Cardiac muscle cell (in vitro differentiated cells and primary cell): ENCODE results near the gene APBA1. TPM values are rescaled to one million over a fixed set of nuclear protein-coding genes. Genes with fewer than 3 reads are reported as not detected.

ENCODE experiments used
- DNase-seq, 2 donors: peaks; one replicate each; pipeline versions ENCODE4 v3.0.0 to v3.0.0-alpha.2; 2010 to 2017; ENCODE audit warnings: low read depth in 1 of 2, low spot score in 1 of 2
- H3K27ac ChIP-seq: fragments of 200-600 bp; sonication (generic); 2 replicates; pipeline ENCODE4 v1.5.1; 2016
- H3K27me3 ChIP-seq: fragments of 200-600 bp; sonication (generic); 2 replicates; pipeline ENCODE4 v1.6.0; 2016; ENCODE audit warnings: control low read depth
- H3K36me3 ChIP-seq: fragments of 200-600 bp; sonication (generic); 2 replicates; pipeline ENCODE4 v1.5.1; 2016; ENCODE audit warnings: control low read depth
- H3K4me1 ChIP-seq: fragments of 200-600 bp; sonication (generic); 2 replicates; pipeline ENCODE4 v1.8.1; 2017; ENCODE audit warnings: low read depth, mild to moderate bottlenecking, mixed run types
- H3K4me3 ChIP-seq: fragments of 200-600 bp; sonication (generic); 2 replicates; pipeline ENCODE4 v1.5.1; 2016; ENCODE audit warnings: mild to moderate bottlenecking
- H3K9me3 ChIP-seq: fragments of 200-600 bp; sonication (generic); 2 replicates; pipeline ENCODE4 v1.5.1; 2017; ENCODE audit warnings: low read depth, mild to moderate bottlenecking, control low read depth
- polyA plus RNA-seq: library from polyadenylated mRNA; unstranded; fragments of >200 nt; fragmentation: Nextera tagmentation; extraction: Ambion mirVana; gene quantifications from 2 replicates; pipeline ENCODE4 v1.2.1, GENCODE V29; 2016
- total RNA-seq: library from RNA; depleted of rRNA; stranded (reverse); fragments of >200 nt; gene quantifications from 2 replicates; pipeline ENCODE4 v1.2.3, GENCODE V29; 2016
- TF ChIP-seq, protein P1 (sequence below): IDR thresholded peaks from 2 replicates; pipeline ENCODE4 v1.5.1; 2012; ENCODE audit warnings: low read depth, mild to moderate bottlenecking, low read length

APBA1 gene
- total and polyA plus RNA-seq, 2 experiments from 2014 or later = 0.93 to 2.4 TPM

DNA sequence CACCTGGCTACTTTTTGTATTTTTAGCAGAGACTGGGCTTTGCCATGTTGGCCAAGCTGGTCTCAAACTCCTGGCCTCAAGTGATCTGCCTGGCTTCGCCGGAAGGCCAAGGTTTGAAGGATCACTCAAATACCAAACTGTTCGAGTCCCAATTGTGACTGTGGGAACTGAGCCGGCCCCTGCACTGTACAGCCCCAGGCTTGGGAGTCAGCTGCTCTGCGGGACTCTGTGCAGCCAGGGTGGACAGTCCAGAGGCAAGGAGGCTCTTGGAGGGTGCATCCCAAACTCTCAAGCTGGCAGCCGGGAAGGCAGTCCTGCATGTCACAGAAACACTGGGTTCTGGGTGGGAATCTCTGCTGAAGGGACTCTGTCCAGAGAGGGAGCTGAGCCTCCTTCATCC is 238.2 kb downstream of the APBA1 start:
- DNase-seq = no peak
- Histone ChIP-seq H3K4me3 (no peak overlapping the region), H3K36me3 (no peaks in the 10 kb centered on the region), H3K4me1 (no peaks in the 10 kb centered on the region), H3K27ac (no peak overlapping the region), H3K9me3 (no peaks in the 10 kb centered on the region), H3K27me3 (no peaks in the 10 kb centered on the region)
- TF ChIP-seq, protein P1, sequence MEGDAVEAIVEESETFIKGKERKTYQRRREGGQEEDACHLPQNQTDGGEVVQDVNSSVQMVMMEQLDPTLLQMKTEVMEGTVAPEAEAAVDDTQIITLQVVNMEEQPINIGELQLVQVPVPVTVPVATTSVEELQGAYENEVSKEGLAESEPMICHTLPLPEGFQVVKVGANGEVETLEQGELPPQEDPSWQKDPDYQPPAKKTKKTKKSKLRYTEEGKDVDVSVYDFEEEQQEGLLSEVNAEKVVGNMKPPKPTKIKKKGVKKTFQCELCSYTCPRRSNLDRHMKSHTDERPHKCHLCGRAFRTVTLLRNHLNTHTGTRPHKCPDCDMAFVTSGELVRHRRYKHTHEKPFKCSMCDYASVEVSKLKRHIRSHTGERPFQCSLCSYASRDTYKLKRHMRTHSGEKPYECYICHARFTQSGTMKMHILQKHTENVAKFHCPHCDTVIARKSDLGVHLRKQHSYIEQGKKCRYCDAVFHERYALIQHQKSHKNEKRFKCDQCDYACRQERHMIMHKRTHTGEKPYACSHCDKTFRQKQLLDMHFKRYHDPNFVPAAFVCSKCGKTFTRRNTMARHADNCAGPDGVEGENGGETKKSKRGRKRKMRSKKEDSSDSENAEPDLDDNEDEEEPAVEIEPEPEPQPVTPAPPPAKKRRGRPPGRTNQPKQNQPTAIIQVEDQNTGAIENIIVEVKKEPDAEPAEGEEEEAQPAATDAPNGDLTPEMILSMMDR = no peak

DNA sequence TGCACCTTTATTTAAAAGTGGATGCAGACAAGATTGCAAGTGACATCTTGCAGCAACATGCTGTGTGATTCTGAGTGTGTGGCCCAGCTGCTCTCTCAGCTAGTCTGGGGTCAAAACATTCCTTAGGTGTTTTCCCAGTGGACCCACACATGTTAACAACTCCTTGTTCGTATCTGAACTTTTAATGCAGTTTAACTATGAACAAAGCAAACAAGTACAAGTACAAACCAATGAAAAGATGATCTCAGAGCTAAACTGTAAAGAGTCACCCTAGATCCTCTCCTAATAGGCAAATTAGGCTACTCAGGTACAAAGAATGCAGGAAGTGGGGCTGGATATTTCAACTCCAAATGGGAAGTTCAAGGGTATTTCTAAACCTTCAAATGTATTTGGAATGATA is 238.8 kb downstream of the APBA1 start:
- DNase-seq = no peak
- H3K4me3 ChIP-seq = no peak overlapping the region
- H3K27ac ChIP-seq = no peak overlapping the region
- no peaks in the 10 kb centered on the region for H3K9me3 ChIP-seq
- no peaks in the 10 kb centered on the region for H3K27me3 ChIP-seq
- no peaks in the 10 kb centered on the region for H3K36me3 ChIP-seq
- no peaks in the 10 kb centered on the region for H3K4me1 ChIP-seq
- TF ChIP-seq, protein P1 = no peak

DNA sequence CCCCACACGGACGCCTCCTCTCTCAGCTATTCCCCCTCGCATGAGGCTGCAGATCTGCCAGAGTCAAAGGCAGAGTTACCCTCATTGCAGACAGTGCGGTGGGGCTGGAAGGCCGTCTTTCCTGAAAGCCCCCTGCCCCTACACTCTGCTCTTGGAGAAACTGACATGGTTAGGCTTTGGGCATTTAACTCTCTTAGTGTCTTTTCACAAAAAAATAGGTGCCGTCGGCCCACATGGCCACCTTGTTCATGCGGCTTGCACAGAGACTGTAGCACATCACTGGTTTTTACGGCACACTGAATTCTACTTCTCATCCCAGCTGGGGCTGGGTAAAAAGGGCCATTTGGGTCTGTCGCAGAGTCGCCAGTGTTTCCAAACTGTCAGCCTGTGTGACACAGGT is 239.5 kb downstream of the APBA1 start:
- Histone ChIP-seq H3K27me3 (no peaks in the 10 kb centered on the region), H3K4me3 (no peak overlapping the region), H3K9me3 (no peaks in the 10 kb centered on the region), H3K4me1 (no peaks in the 10 kb centered on the region), H3K36me3 (no peaks in the 10 kb centered on the region), H3K27ac (no peak overlapping the region)
- TF ChIP-seq, protein P1 = no peak
- no peak for DNase-seq

DNA sequence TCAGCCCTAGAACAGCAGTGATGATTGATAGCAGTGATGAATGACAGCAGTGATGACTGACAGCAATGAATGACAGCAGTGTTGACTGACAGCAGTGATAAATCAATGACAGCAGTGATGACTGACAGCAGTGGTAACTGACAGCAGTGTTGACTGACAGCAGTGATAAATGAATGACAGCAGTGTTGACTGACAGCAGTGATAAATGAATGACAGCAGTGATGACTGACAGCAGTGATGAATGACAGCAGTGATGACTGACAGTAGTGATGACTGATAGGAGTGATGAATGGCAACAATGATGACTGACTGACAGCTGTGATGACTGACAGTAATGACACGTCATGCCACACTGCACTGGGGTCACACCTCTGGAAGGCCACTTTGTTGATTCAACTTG is 240.4 kb downstream of the APBA1 start:
- TF ChIP-seq, protein P1 = no peak
- DNase-seq = no peak
- Histone ChIP-seq H3K27me3 (no peaks in the 10 kb centered on the region), H3K4me3 (no peak overlapping the region), H3K4me1 (no peaks in the 10 kb centered on the region), H3K27ac (no peak overlapping the region), H3K9me3 (no peaks in the 10 kb centered on the region), H3K36me3 (no peaks in the 10 kb centered on the region)

DNA sequence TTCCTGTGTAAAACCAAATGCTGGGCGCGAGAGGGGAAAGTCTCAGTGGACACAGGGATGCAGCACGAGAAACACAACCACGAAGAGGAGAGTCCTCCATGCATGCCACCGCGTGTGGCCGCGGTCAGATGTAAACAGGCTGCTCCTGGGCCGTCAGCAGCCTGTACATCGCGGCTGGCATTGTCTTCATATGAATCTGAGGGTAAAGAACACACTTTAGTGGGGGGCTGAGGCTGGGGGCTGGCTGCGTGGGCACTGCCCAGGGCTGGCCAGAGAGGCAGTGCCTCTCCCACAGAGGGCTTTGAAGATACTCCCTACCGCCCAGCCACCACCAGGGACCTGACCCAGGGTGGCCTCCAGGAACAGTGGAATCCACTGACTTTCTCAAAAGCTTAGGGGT is 241.0 kb downstream of the APBA1 start:
- no peaks in the 10 kb centered on the region for H3K27me3 ChIP-seq
- TF ChIP-seq, protein P1 = no peak
- H3K9me3 ChIP-seq = no peaks in the 10 kb centered on the region
- H3K27ac ChIP-seq = no peak overlapping the region
- no peak overlapping the region for H3K4me3 ChIP-seq
- no peak for DNase-seq
- no peaks in the 10 kb centered on the region for H3K36me3 ChIP-seq
- H3K4me1 ChIP-seq = no peaks in the 10 kb centered on the region

DNA sequence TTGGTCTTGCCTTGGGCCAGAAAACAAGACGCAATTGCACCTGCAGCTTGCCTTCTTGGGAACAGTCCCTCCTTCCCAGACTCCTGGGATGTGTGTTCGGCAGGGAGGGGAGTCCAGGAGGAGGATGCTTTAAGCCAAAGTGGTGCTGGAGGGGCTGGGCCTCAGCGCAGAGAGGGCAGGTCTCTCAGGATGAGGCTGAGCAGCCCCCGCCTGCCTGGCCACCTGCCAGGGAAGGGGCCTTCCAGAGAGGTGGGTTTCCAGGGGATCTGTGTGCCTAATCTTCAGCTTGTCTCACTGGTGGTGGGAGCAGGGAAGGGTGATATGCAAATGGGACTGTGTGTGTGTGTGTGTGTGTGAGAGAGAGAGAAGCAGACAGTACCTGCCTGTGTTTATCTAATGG is 242.0 kb downstream of the APBA1 start:
- Histone ChIP-seq H3K9me3 (no peaks in the 10 kb centered on the region), H3K4me1 (no peaks in the 10 kb centered on the region), H3K4me3 (no peak overlapping the region), H3K27ac (no peak overlapping the region), H3K27me3 (no peaks in the 10 kb centered on the region), H3K36me3 (no peaks in the 10 kb centered on the region)
- TF ChIP-seq, protein P1 = no peak
- no peak for DNase-seq
